Right renal cortex interstitium (tissue), 3 donors: Measurements from ENCODE around the gene EPHB3. TPM values are rescaled to one million over a fixed set of nuclear protein-coding genes. Genes with fewer than 3 reads are reported as not detected.

Experiments
- DNase-seq, 3 donors: peaks; one replicate each; pipeline ENCODE4 v3.0.0-alpha.2; 2013; ENCODE audit warnings: low read depth in 3 of 3, low spot score in 2 of 3
- polyA plus RNA-seq, 3 donors: library from polyadenylated mRNA; unstranded; fragments of 120-200 nt; gene quantifications; one replicate each; pipeline ENCODE4 v1.2.1, GENCODE V29; 2013; ENCODE audit not compliant: insufficient read length in 3 of 3

Gene EPHB3
- polyA plus RNA-seq, 3 donors, result 25.8 to 29.2 (median 26.2) TPM

GRCh38 chr3:184562878-184563560 is 1.4 kb downstream of the EPHB3 start:
- DNase-seq, result no peak

- DNase-seq, result no peak
Observed at GRCh38 chr3:184563561-184563925, 2.0 kb downstream of the EPHB3 start.

GRCh38 chr3:184563941-184564684 is 2.5 kb downstream of the EPHB3 start:
- DNase-seq, result no peak

GRCh38 chr3:184564685-184565385 is 3.2 kb downstream of the EPHB3 start:
- DNase-seq, result no peak

- DNase-seq, result no peak
Observed at GRCh38 chr3:184565421-184566211, 4.0 kb downstream of the EPHB3 start.

- DNase-seq, result no peak
Observed at GRCh38 chr3:184566441-184567414, 5.1 kb downstream of the EPHB3 start.

- DNase-seq, result no peak
Observed at GRCh38 chr3:184567946-184568559, 6.5 kb downstream of the EPHB3 start.

GRCh38 chr3:184568560-184568923 is 7.0 kb downstream of the EPHB3 start:
- DNase-seq, result no peak

- DNase-seq, result peak; percentile 80 to 87 (median 87)
Observed at GRCh38 chr3:184568924-184569829, 7.6 kb downstream of the EPHB3 start.

GRCh38 chr3:184570035-184570434 is 8.4 kb downstream of the EPHB3 start:
- DNase-seq, result no peak

- DNase-seq, result no peak
Observed at GRCh38 chr3:184570489-184570888, 8.9 kb downstream of the EPHB3 start.

GRCh38 chr3:184571750-184572377 is 10.3 kb downstream of the EPHB3 start:
- no peak for DNase-seq

GRCh38 chr3:184572633-184573270 is 11.2 kb downstream of the EPHB3 start:
- no peak for DNase-seq

GRCh38 chr3:184574515-184575417 is 13.2 kb downstream of the EPHB3 start:
- DNase-seq, result no peak

- DNase-seq, result no peak
Observed at GRCh38 chr3:184575701-184576100, 14.1 kb downstream of the EPHB3 start.

GRCh38 chr3:184576457-184577240 is 15.1 kb downstream of the EPHB3 start:
- no peak for DNase-seq
